Measurements from ENCODE around the gene CNTN4. TPM values are rescaled to one million over a fixed set of nuclear protein-coding genes. Genes with fewer than 3 reads are reported as not detected.
"Not testable (repeated sequence)": the region's sequence is repeated elsewhere in the genome, so short reads cannot be mapped to it uniquely, and the experiment has no call there.

Gene CNTN4
- total RNA-seq, 1 experiment from 2014 or later = 1.6 TPM

- Histone ChIP-seq H2BK120ac (ENCODE audit: low read depth, low read length, poor library complexity, severe bottlenecking) (no peak overlapping the region), H2BK5ac (ENCODE audit: insufficient read length, low read length) (no peak overlapping the region), H3K9me3 (ENCODE audit: control insufficient read depth, low read depth, low read length) (no peaks in the 10 kb centered on the region), H3K27ac (ENCODE audit: insufficient read length, low read depth, low read length) (no peak overlapping the region), H2AK5ac (ENCODE audit: insufficient read length, low read length) (no peak overlapping the region), H3K23ac (ENCODE audit: insufficient read length, low read depth, low read length) (no peak overlapping the region), H3K27me3 (ENCODE audit: insufficient read depth, low read length) (no peaks in the 10 kb centered on the region), H4K8ac (replicated peaks; ENCODE audit: insufficient read length, low read depth, low read length) (no peak overlapping the region), H3K56ac (ENCODE audit: insufficient read length, low read depth, low read length) (no peak overlapping the region), H3K79me1 (ENCODE audit: insufficient read depth, low read depth, low read length, poor library complexity, severe bottlenecking) (no peaks in the 10 kb centered on the region), H2BK15ac (ENCODE audit: low read depth, low read length) (no peak overlapping the region), H3K4me2 (ENCODE audit: insufficient read depth, insufficient read length, low read length) (no peak overlapping the region), H3T11ph (ENCODE audit: low read length) (no peak overlapping the region), H3K23me2 (ENCODE audit: insufficient read length, low read depth, low read length, poor library complexity, severe bottlenecking) (no peaks in the 10 kb centered on the region), H3K4ac (ENCODE audit: low read depth, low read length) (no peak overlapping the region), H2BK20ac (ENCODE audit: low read depth, low read length, poor library complexity, severe bottlenecking) (no peak overlapping the region), H3K9ac (ENCODE audit: extremely low read depth, insufficient read length, low read length) (no peak overlapping the region), H4K20me1 (ENCODE audit: control insufficient read depth, insufficient read depth, insufficient read length) (no peaks in the 10 kb centered on the region), H3K14ac (ENCODE audit: insufficient read depth, low read length) (no peak overlapping the region), H2BK12ac (ENCODE audit: insufficient read length, low read depth, low read length) (no peak overlapping the region), H4K5ac (ENCODE audit: insufficient read length, low read depth, low read length) (no peak overlapping the region), H3K79me2 (ENCODE audit: insufficient read depth, low read length) (no peaks in the 10 kb centered on the region), H4K91ac (ENCODE audit: insufficient read length, low read depth, low read length) (no peak overlapping the region), H2AFZ (ENCODE audit: low read length) (no peak overlapping the region), H3K4me1 (ENCODE audit: insufficient read depth, low read length) (no peaks in the 10 kb centered on the region), H3K18ac (ENCODE audit: insufficient read length, low read depth, low read length) (no peak overlapping the region)
- Mint-ChIP-seq H3K27ac (no peak overlapping the region), H3K4me3 (no peak overlapping the region), H3K36me3 (ENCODE audit: insufficient read depth in 1 of 3, low read depth in 3 of 3) (peaks cover 8 to 14% (median 9%) of the 10 kb centered on the region in 3 experiments), H3K9me3 (peaks cover 18 to 19% of the 10 kb centered on the region in 2 experiments), H3K4me1 (no peaks in the 10 kb centered on the region), H3K27me3 (ENCODE audit: low read depth) (no peaks in the 10 kb centered on the region)
- no peak for DNase-seq
- no CpG with 5 or more reads among the region's 3 CpGs for WGBS (ENCODE audit: extremely low coverage, insufficient read length, low lambda C conversion rate)
- no peak for TF ChIP-seq CTCF (conservative IDR thresholded peaks at IDR 0.05)
Measured at GRCh38 chr3:2915826-2916225, 817.2 kb downstream of the CNTN4 start.

- no CpG with 5 or more reads among the region's 25 CpGs for WGBS (ENCODE audit: extremely low coverage, insufficient read length, low lambda C conversion rate)
- not testable (repeated sequence) for H3K23me2 ChIP-seq (ENCODE audit: insufficient read length, low read depth, low read length, poor library complexity, severe bottlenecking); H3K27me3 Mint-ChIP-seq (ENCODE audit: low read depth); H3K9me3 ChIP-seq (ENCODE audit: control insufficient read depth, low read depth, low read length); H3K27ac Mint-ChIP-seq; H3K4ac ChIP-seq (ENCODE audit: low read depth, low read length); H3K18ac ChIP-seq (ENCODE audit: insufficient read length, low read depth, low read length); H2BK12ac ChIP-seq (ENCODE audit: insufficient read length, low read depth, low read length); H4K8ac ChIP-seq (replicated peaks; ENCODE audit: insufficient read length, low read depth, low read length); DNase-seq; H2BK15ac ChIP-seq (ENCODE audit: low read depth, low read length); H4K5ac ChIP-seq (ENCODE audit: insufficient read length, low read depth, low read length); H2BK5ac ChIP-seq (ENCODE audit: insufficient read length, low read length); H3K27me3 ChIP-seq (ENCODE audit: insufficient read depth, low read length); H3T11ph ChIP-seq (ENCODE audit: low read length); H3K79me2 ChIP-seq (ENCODE audit: insufficient read depth, low read length); H2AFZ ChIP-seq (ENCODE audit: low read length); H3K23ac ChIP-seq (ENCODE audit: insufficient read length, low read depth, low read length); H2BK20ac ChIP-seq (ENCODE audit: low read depth, low read length, poor library complexity, severe bottlenecking); H3K4me2 ChIP-seq (ENCODE audit: insufficient read depth, insufficient read length, low read length); H2BK120ac ChIP-seq (ENCODE audit: low read depth, low read length, poor library complexity, severe bottlenecking); H3K14ac ChIP-seq (ENCODE audit: insufficient read depth, low read length); H4K20me1 ChIP-seq (ENCODE audit: control insufficient read depth, insufficient read depth, insufficient read length); H3K56ac ChIP-seq (ENCODE audit: insufficient read length, low read depth, low read length); H2AK5ac ChIP-seq (ENCODE audit: insufficient read length, low read length); H4K91ac ChIP-seq (ENCODE audit: insufficient read length, low read depth, low read length); H3K79me1 ChIP-seq (ENCODE audit: insufficient read depth, low read depth, low read length, poor library complexity, severe bottlenecking); H3K4me3 Mint-ChIP-seq; H3K4me1 Mint-ChIP-seq; H3K9ac ChIP-seq (ENCODE audit: extremely low read depth, insufficient read length, low read length); H3K4me1 ChIP-seq (ENCODE audit: insufficient read depth, low read length); H3K27ac ChIP-seq (ENCODE audit: insufficient read length, low read depth, low read length)
- Mint-ChIP-seq H3K36me3 (ENCODE audit: insufficient read depth in 1 of 3, low read depth in 3 of 3) (peaks cover 8 to 14% (median 9%) of the 10 kb centered on the region in 3 experiments), H3K9me3 (peaks cover 18 to 19% of the 10 kb centered on the region in 2 experiments)
Measured at GRCh38 chr3:2916640-2917039, 818.0 kb downstream of the CNTN4 start.

All from H9 (cell line).